B cell (primary cell): ENCODE data around the gene PC.

Experiments used
- CTCF ChIP-seq: fragments of 200-600 bp; IDR thresholded peaks from one replicate; pipeline ENCODE4 v1.8.0; 2022; ENCODE audit warnings: antibody characterized with exemption, mild to moderate bottlenecking
- EZH2 ChIP-seq: IDR thresholded peaks from 2 replicates; pipeline ENCODE4 v1.6.1; 2012; ENCODE audit warnings: borderline replicate concordance, low read depth, mild to moderate bottlenecking, moderate library complexity, low read length; ENCODE audit not compliant: insufficient read depth, poor library complexity, severe bottlenecking

- TF ChIP-seq CTCF (peak; percentile 31), EZH2 (no peak)
Observed at GRCh38 chr11:66834539-66834845, 123.7 kb downstream of the PC start.
